RWPE2 (cell line): ENCODE data around the gene CRYBG1.

Experiments used
- ATAC-seq: fragments of 200-7000 bp; cut with Tn5 transposase; 3 replicates; pipeline ENCODE4 v1.9.1; 2021; ENCODE audit warnings: low read depth
- DNase-seq: peaks from one replicate; pipeline ENCODE4 v3.0.0-alpha.2; 2020; ENCODE audit warnings: low spot score
- H3K27ac ChIP-seq: fragments of 450-650 bp; 2 replicates; pipeline ENCODE4 v1.5.1; 2017; ENCODE audit warnings: mild to moderate bottlenecking; ENCODE audit not compliant: poor library complexity, severe bottlenecking
- H3K27me3 ChIP-seq: fragments of 250-450 bp; sonication (Bioruptor Pico); 2 replicates; pipeline ENCODE4 v1.5.1; 2021; ENCODE audit warnings: mild to moderate bottlenecking, moderate library complexity; ENCODE audit not compliant: insufficient read depth, poor library complexity, severe bottlenecking
- H3K36me3 ChIP-seq: fragments of 250-450 bp; sonication (Bioruptor Pico); 2 replicates; pipeline ENCODE4 v1.5.1; 2020; ENCODE audit warnings: low read depth, mild to moderate bottlenecking, moderate library complexity
- H3K4me1 ChIP-seq: fragments of 250-450 bp; sonication (Bioruptor Pico); 2 replicates; pipeline ENCODE4 v1.5.1; 2021; ENCODE audit warnings: mild to moderate bottlenecking, moderate library complexity; ENCODE audit not compliant: insufficient read depth, poor library complexity, severe bottlenecking
- H3K4me3 ChIP-seq: fragments of 250-450 bp; sonication (Bioruptor Pico); 2 replicates; pipeline ENCODE4 v1.5.1; 2021; ENCODE audit warnings: mild to moderate bottlenecking, moderate library complexity; ENCODE audit not compliant: severe bottlenecking
- H3K9me3 ChIP-seq: fragments of 250-450 bp; sonication (Bioruptor Pico); 2 replicates; pipeline ENCODE4 v1.5.1; 2021; ENCODE audit warnings: mild to moderate bottlenecking, moderate library complexity; ENCODE audit not compliant: severe bottlenecking
- TF ChIP-seq, protein P1 (sequence below): fragments of 450-650 bp; IDR thresholded peaks from one replicate; pipeline ENCODE4 v1.5.1; 2017; ENCODE audit warnings: mild to moderate bottlenecking, moderate library complexity; ENCODE audit not compliant: poor library complexity, severe bottlenecking

Gene CRYBG1

DNA sequence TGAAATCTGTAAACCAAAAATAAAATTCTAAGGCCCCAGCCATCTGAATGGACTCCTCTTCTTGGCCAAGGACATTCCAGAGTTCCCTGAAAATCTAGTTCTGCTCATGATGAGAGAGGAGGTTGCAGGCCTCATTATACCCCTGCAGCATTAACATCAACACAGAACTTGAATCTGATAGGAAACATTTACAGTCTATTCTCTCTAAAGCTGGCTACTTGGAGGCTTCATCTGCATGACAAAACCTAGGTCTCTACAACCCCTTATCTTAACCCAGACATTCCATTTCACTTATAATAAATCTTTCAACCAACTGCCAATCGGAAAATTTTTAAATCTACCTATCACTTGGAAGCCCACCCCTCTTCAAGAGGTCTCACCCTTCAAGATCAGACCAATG lies 253.1 kb downstream of the CRYBG1 start:
- Histone ChIP-seq H3K27ac (no peak overlapping the region), H3K27me3 (no peaks in the 10 kb centered on the region), H3K9me3 (no peaks in the 10 kb centered on the region), H3K4me1 (no peaks in the 10 kb centered on the region), H3K36me3 (peaks cover 20% of the 10 kb centered on the region), H3K4me3 (no peak overlapping the region)
- DNase-seq (no peak), ATAC-seq (no peak)
- TF ChIP-seq, protein P1, sequence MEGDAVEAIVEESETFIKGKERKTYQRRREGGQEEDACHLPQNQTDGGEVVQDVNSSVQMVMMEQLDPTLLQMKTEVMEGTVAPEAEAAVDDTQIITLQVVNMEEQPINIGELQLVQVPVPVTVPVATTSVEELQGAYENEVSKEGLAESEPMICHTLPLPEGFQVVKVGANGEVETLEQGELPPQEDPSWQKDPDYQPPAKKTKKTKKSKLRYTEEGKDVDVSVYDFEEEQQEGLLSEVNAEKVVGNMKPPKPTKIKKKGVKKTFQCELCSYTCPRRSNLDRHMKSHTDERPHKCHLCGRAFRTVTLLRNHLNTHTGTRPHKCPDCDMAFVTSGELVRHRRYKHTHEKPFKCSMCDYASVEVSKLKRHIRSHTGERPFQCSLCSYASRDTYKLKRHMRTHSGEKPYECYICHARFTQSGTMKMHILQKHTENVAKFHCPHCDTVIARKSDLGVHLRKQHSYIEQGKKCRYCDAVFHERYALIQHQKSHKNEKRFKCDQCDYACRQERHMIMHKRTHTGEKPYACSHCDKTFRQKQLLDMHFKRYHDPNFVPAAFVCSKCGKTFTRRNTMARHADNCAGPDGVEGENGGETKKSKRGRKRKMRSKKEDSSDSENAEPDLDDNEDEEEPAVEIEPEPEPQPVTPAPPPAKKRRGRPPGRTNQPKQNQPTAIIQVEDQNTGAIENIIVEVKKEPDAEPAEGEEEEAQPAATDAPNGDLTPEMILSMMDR = no peak

DNA sequence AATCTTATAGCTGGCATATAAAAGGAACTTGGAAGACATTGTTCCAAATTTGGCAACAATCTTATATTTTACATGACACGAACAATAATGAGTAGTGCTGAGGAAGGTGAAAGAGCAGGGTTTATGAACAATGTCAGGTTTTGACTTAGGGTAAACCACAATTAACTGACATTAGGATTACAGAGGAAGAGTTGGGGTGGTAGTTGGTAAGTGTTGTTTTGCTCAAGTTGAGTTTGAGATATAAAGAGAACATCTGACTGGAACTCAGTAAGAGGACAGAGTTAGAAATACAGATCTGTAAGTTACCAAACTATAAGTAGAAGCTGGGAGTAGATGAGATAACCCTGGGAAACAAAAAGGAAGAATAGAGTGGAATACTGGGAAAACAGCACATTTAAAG lies 253.6 kb downstream of the CRYBG1 start:
- Histone ChIP-seq H3K27ac (no peak overlapping the region), H3K9me3 (no peaks in the 10 kb centered on the region), H3K36me3 (peaks cover 26% of the 10 kb centered on the region), H3K4me1 (no peaks in the 10 kb centered on the region), H3K4me3 (no peak overlapping the region), H3K27me3 (no peaks in the 10 kb centered on the region)
- DNase-seq = no peak
- ATAC-seq = no peak
- TF ChIP-seq, protein P1 = no peak

DNA sequence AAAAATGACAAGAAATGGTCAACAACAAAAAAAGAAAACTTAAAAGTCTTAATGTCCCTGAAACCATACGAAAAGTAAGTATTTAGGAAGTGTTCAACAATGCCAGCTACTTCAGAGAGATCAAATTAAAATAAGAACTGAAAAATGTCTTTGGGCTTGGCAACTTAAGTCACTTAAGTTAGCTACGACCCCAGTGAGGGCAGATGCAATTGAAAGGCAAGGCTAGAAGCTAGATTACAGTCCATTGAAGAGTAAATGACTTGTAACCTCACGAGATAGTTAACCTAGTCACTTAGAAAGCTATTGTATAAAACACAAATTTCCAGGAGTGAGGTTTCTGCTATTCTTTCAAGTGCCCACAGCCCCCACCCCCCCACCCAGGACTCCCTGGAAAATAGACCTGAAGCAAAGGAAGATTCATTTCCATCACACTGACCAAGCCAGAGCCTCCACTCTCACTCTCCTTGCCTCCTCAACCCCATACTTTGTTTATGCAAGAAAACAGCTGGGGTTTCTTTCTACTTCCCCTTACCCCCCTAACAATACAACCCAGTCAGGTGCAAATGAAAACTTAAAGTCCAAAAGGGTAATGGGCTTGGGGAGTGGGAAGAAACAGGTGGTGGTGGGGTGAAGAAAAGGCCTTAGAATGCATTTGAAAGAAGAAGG lies 254.2 kb downstream of the CRYBG1 start:
- no peak overlapping the region for H3K4me3 ChIP-seq
- H3K27ac ChIP-seq = no peak overlapping the region
- ATAC-seq = no peak
- H3K9me3 ChIP-seq = no peaks in the 10 kb centered on the region
- H3K27me3 ChIP-seq = no peaks in the 10 kb centered on the region
- no peak for DNase-seq
- no peaks in the 10 kb centered on the region for H3K4me1 ChIP-seq
- TF ChIP-seq, protein P1 = no peak
- H3K36me3 ChIP-seq = peaks cover 26% of the 10 kb centered on the region

DNA sequence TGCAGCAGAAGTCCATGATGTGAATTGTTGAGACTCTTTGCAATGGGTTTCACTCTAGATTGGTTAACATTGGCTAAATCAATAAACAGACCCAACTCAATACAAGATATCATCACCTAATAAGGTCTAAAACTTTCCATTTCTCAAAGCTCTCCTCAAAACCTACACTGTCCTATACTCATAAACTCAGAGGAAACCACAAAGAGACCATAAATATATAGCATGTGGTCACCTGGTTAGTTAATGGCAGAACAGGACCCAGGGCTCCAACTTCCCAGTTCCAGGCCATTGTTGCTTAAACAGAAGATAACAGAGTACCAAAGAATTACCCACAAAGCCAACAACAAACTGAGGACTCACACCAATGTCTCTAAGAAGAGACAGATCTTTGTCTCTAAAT lies 256.8 kb downstream of the CRYBG1 start:
- ATAC-seq (no peak), DNase-seq (no peak)
- TF ChIP-seq, protein P1 = no peak
- Histone ChIP-seq H3K27me3 (no peaks in the 10 kb centered on the region), H3K4me3 (no peak overlapping the region), H3K27ac (no peak overlapping the region), H3K9me3 (no peaks in the 10 kb centered on the region), H3K4me1 (no peaks in the 10 kb centered on the region), H3K36me3 (peaks cover 34% of the 10 kb centered on the region)

DNA sequence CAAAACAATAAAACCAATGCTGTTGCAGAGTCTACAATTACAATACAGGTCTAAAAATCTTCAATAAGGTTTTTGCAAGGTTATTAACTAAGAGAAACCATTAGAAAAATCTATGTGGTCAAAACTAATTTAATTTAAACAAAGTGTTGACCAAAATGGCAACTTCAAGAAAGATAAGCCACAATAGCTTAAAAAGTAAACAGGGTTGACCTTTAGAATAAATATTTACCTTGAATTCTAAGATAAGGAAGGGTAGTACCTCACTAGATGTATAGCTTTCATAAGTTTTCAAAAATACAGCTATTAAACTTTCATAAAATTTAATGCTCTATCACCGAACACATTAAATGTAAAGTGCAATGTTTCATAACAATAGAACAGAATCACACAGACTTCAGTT lies 257.3 kb downstream of the CRYBG1 start:
- ATAC-seq = no peak
- H3K27ac ChIP-seq = no peak overlapping the region

More for the DNA sequence above, 257.3 kb downstream of the CRYBG1 start:
- TF ChIP-seq, protein P1 = no peak
- Histone ChIP-seq H3K4me3 (no peak overlapping the region), H3K4me1 (no peaks in the 10 kb centered on the region), H3K9me3 (no peaks in the 10 kb centered on the region), H3K27me3 (no peaks in the 10 kb centered on the region), H3K36me3 (peaks cover 35% of the 10 kb centered on the region)
- no peak for DNase-seq
